OCI-LY1 (cell line): ENCODE measurements around the gene SOX30.
"Not testable (repeated sequence)": the region's sequence is repeated elsewhere in the genome, so short reads cannot be mapped to it uniquely, and the experiment has no call there.

Source experiments
- H2AFZ ChIP-seq: fragments of 200-600 bp; sonication (generic), shearing (Covaris generic); 2 replicates; pipeline ENCODE4 v1.6.0; 2014; ENCODE audit warnings: antibody characterized with exemption, mild to moderate bottlenecking, low read length
- H3F3A ChIP-seq: fragments of 200-600 bp; sonication (generic), shearing (Covaris generic); 2 replicates; pipeline ENCODE4 v1.6.0; 2014; ENCODE audit warnings: mild to moderate bottlenecking, antibody characterized with exemption, low read length, moderate library complexity; ENCODE audit not compliant: insufficient read depth
- H3K27ac ChIP-seq: fragments of 200-600 bp; sonication (generic); 2 replicates; pipeline ENCODE4 v1.5.1; 2014; ENCODE audit warnings: low read length, mixed run types, mild to moderate bottlenecking, low read depth; ENCODE audit not compliant: poor library complexity, severe bottlenecking
- H3K27me3 ChIP-seq: fragments of 200-600 bp; sonication (generic); 2 replicates; pipeline ENCODE4 v1.6.0; 2014; ENCODE audit warnings: antibody characterized with exemption, mild to moderate bottlenecking, low read length, moderate library complexity; ENCODE audit not compliant: insufficient read depth
- H3K36me3 ChIP-seq: fragments of 200-600 bp; sonication (generic); 2 replicates; pipeline ENCODE4 v1.6.1; 2014; ENCODE audit warnings: mild to moderate bottlenecking, antibody characterized with exemption, low read length, moderate library complexity, mixed read lengths; ENCODE audit not compliant: insufficient read depth
- H3K4me1 ChIP-seq: fragments of 200-600 bp; sonication (generic); 2 replicates; pipeline ENCODE4 v1.5.1; 2014; ENCODE audit warnings: mild to moderate bottlenecking, low read length, moderate library complexity; ENCODE audit not compliant: insufficient read depth, severe bottlenecking
- H3K4me2 ChIP-seq: fragments of 200-600 bp; sonication (generic), shearing (Covaris generic); 2 replicates; pipeline ENCODE4 v1.6.1; 2014; ENCODE audit warnings: low read length
- H3K4me3 ChIP-seq: fragments of 200-600 bp; sonication (generic); 2 replicates; pipeline ENCODE4 v1.5.1; 2014; ENCODE audit warnings: low read length, low read depth, mild to moderate bottlenecking, mixed read lengths; ENCODE audit not compliant: poor library complexity, severe bottlenecking
- H3K79me2 ChIP-seq: fragments of 200-600 bp; shearing (Covaris generic); 2 replicates; pipeline ENCODE4 v1.6.1; 2016; ENCODE audit warnings: mixed run types, low read length, mixed read lengths; ENCODE audit not compliant: insufficient read depth
- H3K9ac ChIP-seq: fragments of 200-600 bp; sonication (generic), shearing (Covaris generic); 2 replicates; pipeline ENCODE4 v1.6.1; 2014; ENCODE audit warnings: mild to moderate bottlenecking, low read length, mixed read lengths
- H3K9me2 ChIP-seq: fragments of 200-600 bp; sonication (generic), shearing (Covaris generic); 2 replicates; pipeline ENCODE4 v1.6.1; 2014; ENCODE audit warnings: low read depth, mild to moderate bottlenecking, low read length, mixed read lengths
- H3K9me3 ChIP-seq: fragments of 200-600 bp; shearing (Covaris generic); 2 replicates; pipeline ENCODE4 v1.6.1; 2014; ENCODE audit warnings: low read length, mixed read lengths
- H4K20me1 ChIP-seq: fragments of 200-600 bp; sonication (generic), shearing (Covaris generic); 2 replicates; pipeline ENCODE4 v1.6.0; 2016; ENCODE audit warnings: mild to moderate bottlenecking, low read length; ENCODE audit not compliant: insufficient read depth
- CTCF ChIP-seq: fragments of 200-600 bp; sonication (generic), shearing (Covaris generic); IDR thresholded peaks from 2 replicates; pipeline ENCODE4 v1.5.1; 2017; ENCODE audit warnings: mild to moderate bottlenecking, antibody characterized with exemption, low read length, moderate library complexity, mixed read lengths
- EZH2 ChIP-seq: fragments of 200-600 bp; sonication (generic), shearing (Covaris generic); IDR thresholded peaks from 2 replicates; pipeline ENCODE4 v1.8.0; 2017; ENCODE audit warnings: borderline replicate concordance, mixed run types, mild to moderate bottlenecking, antibody characterized with exemption, low read length, moderate library complexity, mixed read lengths

The SOX30 gene

GRCh38 chr5:157690690-157691433 is 38.6 kb upstream of the SOX30 start:
- Histone ChIP-seq H3K27ac (no peak overlapping the region), H3K9ac (no peak overlapping the region; the same call in 1 of the 2 replicates), H3F3A (no peaks in the 10 kb centered on the region), H3K9me2 (no peaks in the 10 kb centered on the region), H3K36me3 (no peaks in the 10 kb centered on the region), H2AFZ (no peak overlapping the region), H3K27me3 (no peaks in the 10 kb centered on the region), H3K4me2 (peak overlapping the region; percentile 52), H3K4me1 (no peaks in the 10 kb centered on the region), H4K20me1 (no peaks in the 10 kb centered on the region), H3K79me2 (no peaks in the 10 kb centered on the region), H3K4me3 (peak overlapping the region; percentile 48), H3K9me3 (no peaks in the 10 kb centered on the region)
- TF ChIP-seq CTCF (no peak), EZH2 (no peak)

GRCh38 chr5:157689942-157690689 is 37.9 kb upstream of the SOX30 start:
- Histone ChIP-seq H3K27ac (no peak overlapping the region), H2AFZ (no peak overlapping the region), H3K4me1 (no peaks in the 10 kb centered on the region), H3K36me3 (no peaks in the 10 kb centered on the region), H3K9me2 (no peaks in the 10 kb centered on the region), H3K79me2 (no peaks in the 10 kb centered on the region), H4K20me1 (no peaks in the 10 kb centered on the region), H3K27me3 (no peaks in the 10 kb centered on the region), H3F3A (no peaks in the 10 kb centered on the region), H3K9ac (no peak overlapping the region; the same call in 1 of the 2 replicates), H3K4me3 (peak overlapping the region; percentile 48), H3K9me3 (no peaks in the 10 kb centered on the region), H3K4me2 (peak overlapping the region; percentile 52)
- peak; percentile 51; the same call in 1 of the 2 replicates for TF ChIP-seq CTCF
- TF ChIP-seq EZH2 = no peak

GRCh38 chr5:157687198-157687554 is 34.9 kb upstream of the SOX30 start:
- H3K27me3 ChIP-seq = no peaks in the 10 kb centered on the region
- H3K9me3 ChIP-seq = no peaks in the 10 kb centered on the region
- H3K9me2 ChIP-seq = no peaks in the 10 kb centered on the region
- no peak overlapping the region for H3K4me3 ChIP-seq
- no peaks in the 10 kb centered on the region for H4K20me1 ChIP-seq
- no peak overlapping the region for H3K4me2 ChIP-seq
- no peaks in the 10 kb centered on the region for H3K4me1 ChIP-seq
- H3K9ac ChIP-seq = no peak overlapping the region
- H2AFZ ChIP-seq = no peak overlapping the region
- no peaks in the 10 kb centered on the region for H3F3A ChIP-seq
- no peak overlapping the region for H3K27ac ChIP-seq
- no peaks in the 10 kb centered on the region for H3K79me2 ChIP-seq
- H3K36me3 ChIP-seq = no peaks in the 10 kb centered on the region
- TF ChIP-seq CTCF = no peak
- TF ChIP-seq EZH2 = no peak

- not testable (repeated sequence) for H3K36me3 ChIP-seq, H3K79me2 ChIP-seq, H3K9me2 ChIP-seq, H4K20me1 ChIP-seq, H3K9ac ChIP-seq, H3F3A ChIP-seq, H3K4me2 ChIP-seq, H3K9me3 ChIP-seq, H3K27ac ChIP-seq, H3K4me3 ChIP-seq, H2AFZ ChIP-seq, H3K27me3 ChIP-seq, H3K4me1 ChIP-seq
These were observed 34.3 kb upstream of the SOX30 start for GRCh38 chr5:157686276-157687197.
